GM11168 (cell line): ENCODE measurements around the gene SYT17.

ENCODE experiments used
- in situ Hi-C: fragments of 300-500 bp; cut with MboI; formaldehyde crosslinking; loops from one replicate; pipeline ENCODE4 v1.12.0; 2022; ENCODE audit warnings: low sequenced_read_pairs; ENCODE audit not compliant: unreplicated experiment

SYT17 gene

DNA sequence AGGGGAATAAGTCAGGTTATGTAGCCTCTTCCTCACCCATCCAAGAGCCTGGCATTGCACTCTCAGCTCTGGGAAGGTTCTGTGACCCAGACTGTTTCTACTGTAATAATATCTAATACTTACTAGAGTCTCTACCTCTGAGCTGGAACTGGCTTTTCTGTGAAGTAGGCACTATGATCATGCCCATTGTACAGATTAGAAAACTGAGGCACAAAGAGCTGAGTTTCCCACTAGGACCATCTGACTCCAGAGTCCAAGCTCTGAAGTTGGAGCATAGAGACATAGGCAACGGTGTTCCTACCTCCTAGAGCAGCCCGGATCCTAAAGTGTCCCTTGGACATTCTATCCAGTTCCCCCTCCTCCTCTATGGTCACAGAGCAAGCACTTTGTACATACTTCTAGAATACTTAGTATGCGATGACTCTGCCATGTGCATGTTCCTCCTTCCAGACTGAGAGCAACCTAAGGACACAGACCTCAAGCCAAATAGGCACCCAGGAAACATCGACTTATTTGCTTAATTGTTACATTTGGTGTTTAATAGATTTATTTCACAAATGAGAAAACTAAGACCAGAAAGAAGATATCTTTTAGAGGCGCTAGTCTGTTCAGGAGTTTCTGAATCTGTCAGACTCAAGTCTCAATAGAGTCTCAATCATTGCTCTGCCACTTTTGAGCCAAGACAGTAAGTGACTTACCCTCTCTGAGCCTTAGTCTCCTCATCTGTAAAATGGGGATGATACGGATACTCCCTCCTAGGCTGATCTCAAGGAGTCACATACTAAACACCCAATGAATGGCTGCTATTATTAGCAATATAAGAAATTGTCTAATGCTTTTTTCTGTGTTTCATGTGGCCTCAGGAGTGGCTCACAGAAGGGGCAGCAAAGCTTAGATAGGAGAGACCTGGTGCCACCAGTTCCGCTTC lies 121.1 kb downstream of the SYT17 start:
- in situ Hi-C loops = no loop called here

DNA sequence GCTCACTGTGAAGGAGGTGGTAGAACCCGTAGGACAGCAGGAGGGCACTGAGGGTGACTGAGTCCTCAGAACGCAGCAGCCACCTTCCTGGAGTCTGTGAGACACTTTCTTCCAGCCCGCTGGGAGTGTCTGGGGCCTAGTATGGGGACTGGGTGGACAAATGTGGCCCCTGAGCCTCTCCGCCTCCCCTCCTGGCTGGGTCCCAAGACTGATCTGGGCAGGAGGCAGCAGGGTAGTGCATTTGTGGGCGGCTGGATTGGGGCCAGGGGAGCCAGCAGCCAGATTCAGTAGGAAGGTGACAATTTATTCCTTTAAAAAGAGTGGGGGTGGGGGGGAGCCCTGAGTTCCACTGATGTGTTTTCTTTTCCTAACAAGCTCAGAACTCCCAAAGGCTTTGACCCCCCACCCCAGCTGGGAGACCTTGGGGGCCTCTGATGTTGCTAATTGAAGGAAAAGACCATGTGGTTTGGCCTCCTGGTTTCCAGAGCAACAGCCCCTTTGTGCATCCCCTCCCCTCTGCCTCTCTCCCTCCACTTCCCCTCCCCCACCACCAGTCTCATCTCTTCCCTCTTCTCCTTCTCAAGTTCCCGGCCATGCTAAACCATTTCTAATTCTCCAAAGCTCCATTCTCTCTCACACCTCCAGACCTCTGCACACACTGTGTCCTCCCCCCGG lies 121.9 kb downstream of the SYT17 start:
- in situ Hi-C loops = no loop called here

DNA sequence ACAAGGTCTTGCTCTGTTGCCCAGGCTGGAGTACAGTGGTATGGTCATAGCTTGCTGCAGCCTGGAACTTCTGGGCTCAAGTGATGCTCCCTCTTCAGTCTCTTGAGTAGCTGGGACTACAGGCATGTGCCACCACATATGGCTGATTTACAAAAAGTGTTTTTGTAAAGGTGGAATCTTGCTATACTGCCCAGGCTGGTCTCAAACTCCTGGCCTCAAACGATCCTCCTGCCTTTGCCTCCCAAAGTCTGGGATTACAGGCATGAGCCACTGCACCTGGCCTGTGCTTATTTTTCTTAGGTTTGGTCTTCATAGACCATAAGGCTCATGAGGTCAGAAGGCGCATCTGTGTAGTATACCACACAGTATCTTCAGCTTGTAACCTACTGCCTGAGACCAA lies 122.8 kb downstream of the SYT17 start:
- in situ Hi-C loops = no loop called here

DNA sequence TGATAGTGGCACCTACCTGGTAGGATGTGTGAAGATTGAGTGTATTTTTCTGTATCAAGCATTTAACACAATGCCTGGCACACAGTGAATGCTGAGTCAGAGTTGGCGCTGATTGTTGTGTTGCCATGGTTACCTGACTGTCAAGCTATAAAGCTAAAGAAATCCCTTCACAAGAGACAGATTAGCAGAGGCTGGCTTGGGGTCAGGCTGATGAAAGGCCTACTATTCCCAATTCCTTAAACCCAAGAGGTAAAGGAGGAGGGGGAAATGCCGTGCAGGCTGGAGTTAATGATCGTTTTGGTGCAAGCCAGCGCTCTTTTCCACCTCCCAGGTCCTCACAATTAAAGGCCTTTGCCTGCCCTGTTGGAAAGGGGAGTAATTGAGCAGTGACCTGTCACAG lies 123.4 kb downstream of the SYT17 start:
- in situ Hi-C loops = no loop called here

DNA sequence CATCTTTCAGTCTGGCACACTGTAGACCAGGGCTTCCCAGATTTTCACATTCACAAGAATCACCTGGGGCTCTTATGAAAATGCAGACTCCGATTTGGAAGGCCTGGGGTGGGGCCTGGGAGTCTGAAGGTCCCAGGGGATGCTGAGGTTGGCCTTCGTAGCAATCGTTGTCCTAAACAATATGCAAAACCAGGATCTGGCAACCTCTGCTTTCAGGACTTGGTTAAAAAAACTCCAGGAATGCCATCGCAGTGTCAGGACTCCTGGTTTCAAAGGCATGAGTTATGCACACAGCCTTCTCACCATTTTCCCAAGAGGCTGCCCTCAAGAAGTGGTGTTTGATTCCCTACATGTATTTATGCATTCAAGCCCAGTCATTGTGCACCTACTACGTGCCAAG lies 124.1 kb downstream of the SYT17 start:
- in situ Hi-C loops = no loop called here

DNA sequence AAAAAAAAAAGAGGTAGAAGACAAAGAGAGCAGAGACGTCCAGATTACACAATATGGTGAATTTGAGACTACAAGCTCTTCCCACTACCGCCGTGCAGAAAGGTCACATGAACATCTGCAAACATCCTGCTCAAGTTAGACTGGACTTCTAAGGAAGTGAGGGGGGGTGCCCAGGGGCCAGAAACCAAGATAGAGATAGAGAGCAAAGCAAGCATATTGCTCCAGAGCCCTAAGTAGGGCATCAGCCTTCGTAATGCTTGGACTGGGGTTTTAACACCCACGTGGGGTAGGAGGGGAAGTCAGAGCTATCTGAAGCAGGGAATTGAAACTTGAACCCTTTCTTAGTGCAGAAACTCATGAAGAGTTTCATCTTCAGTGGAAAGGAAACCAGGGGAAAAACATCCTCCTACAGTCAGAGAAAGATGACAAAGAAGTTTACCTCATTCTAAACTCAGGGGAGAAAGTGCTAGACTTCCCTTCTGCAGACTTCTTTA lies 126.2 kb downstream of the SYT17 start:
- in situ Hi-C loops = no loop called here

- in situ Hi-C loops = no loop called here
These were observed 127.4 kb downstream of the SYT17 start for GRCh38 chr16:19295393-19295792.

- in situ Hi-C loops = no loop called here
These were observed 129.4 kb downstream of the SYT17 start for GRCh38 chr16:19297454-19297853.

- in situ Hi-C loops = no loop called here
These were observed 131.5 kb downstream of the SYT17 start for GRCh38 chr16:19299565-19299964.

- in situ Hi-C loops = no loop called here
These were observed 133.9 kb downstream of the SYT17 start for GRCh38 chr16:19301931-19302330.

DNA sequence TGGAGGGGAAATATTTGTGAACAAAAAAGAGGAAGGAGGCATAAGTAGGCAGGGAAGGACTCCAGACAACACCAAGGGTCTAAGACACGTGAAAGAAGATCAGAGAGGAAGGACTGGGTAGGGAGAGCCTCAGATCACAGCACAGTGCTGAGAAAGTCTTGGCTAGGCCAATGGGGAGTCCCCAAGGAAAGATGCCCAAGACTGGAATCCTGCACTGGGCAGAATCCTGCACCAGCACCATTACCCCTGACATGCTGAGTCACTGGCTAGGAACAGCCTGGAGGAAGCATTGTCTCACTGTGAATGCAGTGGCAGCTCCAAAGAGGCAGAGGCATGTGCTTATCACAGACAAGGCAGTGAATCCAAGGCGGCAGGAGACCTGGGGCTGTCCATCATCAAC lies 136.7 kb downstream of the SYT17 start:
- in situ Hi-C loops = no loop called here

GRCh38 chr16:19305443-19305842 lies 137.4 kb downstream of the SYT17 start:
- in situ Hi-C loops = no loop called here

- in situ Hi-C loops = no loop called here
These were observed 139.7 kb downstream of the SYT17 start for GRCh38 chr16:19307587-19308241.

DNA sequence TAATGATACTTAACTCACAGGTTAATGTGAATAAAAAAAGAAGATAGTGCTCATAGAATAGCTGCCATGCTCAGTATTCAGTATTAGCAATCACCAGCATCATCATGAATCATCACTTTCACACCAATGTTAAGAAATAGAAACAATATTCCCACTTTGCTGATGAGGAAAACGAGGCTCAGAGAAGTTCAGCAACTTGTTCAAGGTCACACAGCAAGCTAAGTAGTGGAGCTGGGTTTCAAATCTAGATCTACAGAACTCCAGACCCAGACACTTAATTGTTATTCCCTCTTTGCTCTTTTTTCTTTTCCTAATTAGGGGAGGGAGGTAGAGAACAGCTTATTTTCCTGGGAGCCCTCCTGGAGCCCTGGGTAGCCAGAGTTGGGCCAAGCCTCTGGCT lies 140.4 kb downstream of the SYT17 start:
- in situ Hi-C loops = no loop called here

DNA sequence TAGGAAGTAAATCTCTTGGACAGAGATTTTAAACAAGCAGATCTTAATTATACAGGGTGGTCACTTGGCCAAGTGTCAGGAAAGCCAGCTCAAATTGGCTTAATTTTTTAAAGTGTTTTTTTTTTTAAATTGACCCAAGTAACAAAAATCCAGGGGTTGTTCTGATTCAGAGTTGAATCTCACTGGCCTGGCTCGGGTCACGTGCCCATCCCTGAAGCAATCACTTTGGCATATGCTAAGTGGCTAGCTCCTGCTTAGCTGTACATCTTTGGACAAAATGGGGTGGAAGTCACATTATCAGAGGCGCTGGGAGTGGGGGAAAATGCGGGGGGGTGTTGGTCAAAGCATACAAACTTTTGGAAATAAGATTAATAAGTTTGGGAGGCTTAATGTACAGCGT lies 141.1 kb downstream of the SYT17 start:
- in situ Hi-C loops = no loop called here

GRCh38 chr16:19314718-19315425 lies 146.8 kb downstream of the SYT17 start:
- in situ Hi-C loops = no loop called here

DNA sequence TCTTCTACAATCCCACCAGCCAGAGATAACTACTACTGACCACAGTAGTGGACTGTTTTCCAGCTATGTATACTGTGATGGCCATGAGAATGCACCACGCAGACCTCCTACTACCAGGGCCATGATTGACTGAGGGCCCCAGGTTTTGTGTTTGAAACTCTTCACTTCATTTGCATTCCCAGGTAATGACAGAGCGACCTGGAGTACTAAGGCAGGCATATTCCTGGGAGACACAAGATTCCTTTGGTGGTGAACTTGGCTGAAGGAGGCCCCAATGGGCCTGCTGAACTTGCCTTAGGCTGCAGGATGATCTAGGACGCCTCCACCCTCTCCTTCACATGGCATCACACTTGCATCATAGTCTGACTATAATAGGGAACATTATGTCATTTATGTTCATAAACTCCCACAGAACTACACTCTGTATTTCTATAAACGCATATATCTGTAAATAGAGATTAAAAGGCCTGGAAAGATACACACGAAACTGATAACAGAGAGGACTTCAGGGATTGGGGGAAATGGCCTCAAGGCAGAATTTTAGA lies 147.9 kb downstream of the SYT17 start:
- in situ Hi-C loops = no loop called here

- in situ Hi-C loops = no loop called here
These were observed 148.8 kb downstream of the SYT17 start for GRCh38 chr16:19316846-19317245.
